Measurements from ENCODE around the gene GK.

- TF ChIP-seq POLR2AphosphoS5 (IDR thresholded peaks at IDR 0.05; ENCODE audit: low read depth, low read length) (no peak), REST (IDR thresholded peaks at IDR 0.05; ENCODE audit: insufficient read depth in 1 of 2, low read depth in 2 of 2, low read length in 2 of 2) (no peak), TAF1 (IDR thresholded peaks at IDR 0.05; ENCODE audit: borderline replicate concordance, insufficient read depth, low read length) (no peak), FOXP2 (optimal IDR thresholded peaks at IDR 0.05; ENCODE audit: borderline replicate concordance, extremely low read depth, extremely low read length, insufficient read depth) (no peak)
Measured at GRCh38 chrX:30637874-30638815, 15.1 kb upstream of the GK start.

Data from PFSK-1 (cell line).